Bone marrow (tissue), 2 donors: ENCODE measurements around the gene RAB11A.

Experiments
- DNase-seq, 2 donors: peaks; one replicate each; lab custom pipeline; 2025; lab: John Stamatoyannopoulos, UW

RAB11A gene

GRCh38 chr15:65869126-65869953 is at the start of gene RAB11A:
TSS of gene RAB11A (plus strand) at chr15:65869491. CDS start at chr15:65869586, 95 bp downstream.
- peak; percentile 95 for DNase-seq

- peak in 1 of 2 donors; percentile 28 for DNase-seq
Observed at GRCh38 chr15:65819563-65819960, 49.7 kb upstream of the RAB11A start.

- no peak for DNase-seq
Observed at GRCh38 chr15:65821070-65821469, 48.2 kb upstream of the RAB11A start.

GRCh38 chr15:65822316-65822715 is 47.0 kb upstream of the RAB11A start:
- DNase-seq: no peak

GRCh38 chr15:65824031-65824743 is 45.1 kb upstream of the RAB11A start:
- no peak for DNase-seq

GRCh38 chr15:65824941-65825544 is 44.2 kb upstream of the RAB11A start:
- no peak for DNase-seq

- DNase-seq: no peak
Observed at GRCh38 chr15:65827065-65827464, 42.2 kb upstream of the RAB11A start.

- no peak for DNase-seq
Observed at GRCh38 chr15:65828585-65828984, 40.7 kb upstream of the RAB11A start.

- DNase-seq: peak in 1 of 2 donors; percentile 38
Observed at GRCh38 chr15:65829130-65829764, 40.0 kb upstream of the RAB11A start.

GRCh38 chr15:65832549-65833364 is 36.5 kb upstream of the RAB11A start:
- DNase-seq: peak; percentile 28 to 85

GRCh38 chr15:65833501-65834205 is 35.6 kb upstream of the RAB11A start:
- peak in 1 of 2 donors; percentile 20 for DNase-seq

- no peak for DNase-seq
Observed at GRCh38 chr15:65834603-65835282, 34.5 kb upstream of the RAB11A start.

GRCh38 chr15:65835447-65835846 is 33.8 kb upstream of the RAB11A start:
- DNase-seq: peak in 1 of 2 donors; percentile 20

- no peak for DNase-seq
Observed at GRCh38 chr15:65836665-65837064, 32.6 kb upstream of the RAB11A start.

GRCh38 chr15:65837301-65838294 is 31.7 kb upstream of the RAB11A start:
- DNase-seq: no peak

- no peak for DNase-seq
Observed at GRCh38 chr15:65839354-65839901, 29.9 kb upstream of the RAB11A start.

- no peak for DNase-seq
Observed at GRCh38 chr15:65839985-65840384, 29.3 kb upstream of the RAB11A start.

GRCh38 chr15:65841121-65841930 is 28.0 kb upstream of the RAB11A start:
- DNase-seq: no peak
